Activated T-helper 2 cell treated with anti-CD3 and anti-CD28 coated beads, Interferon-gamma antibody, Interleukin-2, Interleukin-4, amounts not matched to agents 10 μg/mL and 5 μg/mL and 100 μg/mL, durations not matched to agents 14 hours and 24 hours and 36 hours (primary cell): ENCODE results near the gene MBNL1. TPM values are rescaled to one million over a fixed set of nuclear protein-coding genes. Genes with fewer than 3 reads are reported as not detected.

Experiments
- DNase-seq: peaks from one replicate; pipeline ENCODE4 v3.0.0; 2021; ENCODE audit warnings: low spot score
- H3K27ac Mint-ChIP-seq: one replicate; pipeline ENCODE4 v1.8.0; 2021; ENCODE audit warnings: mixed read lengths
- H3K27me3 Mint-ChIP-seq: one replicate; pipeline ENCODE4 v1.8.0; 2021; ENCODE audit warnings: low read depth, mixed read lengths
- H3K36me3 Mint-ChIP-seq: one replicate; pipeline ENCODE4 v1.8.0; 2021; ENCODE audit warnings: low read depth, mixed read lengths
- H3K4me1 Mint-ChIP-seq: one replicate; pipeline ENCODE4 v1.8.0; 2021; ENCODE audit warnings: low read depth, mixed read lengths
- H3K4me3 Mint-ChIP-seq: one replicate; pipeline ENCODE4 v1.8.0; 2021; ENCODE audit warnings: low read depth, mild to moderate bottlenecking, moderate library complexity, mixed read lengths
- H3K9me3 Mint-ChIP-seq: one replicate; pipeline ENCODE4 v1.8.0; 2021; ENCODE audit warnings: mixed read lengths
- intact Hi-C: fragments of 100-400 bp; cut with micrococcal nuclease; formaldehyde crosslinking; loops from one replicate; pipeline ENCODE4 v1.15.1; 2023
- total RNA-seq: library from RNA; stranded (reverse); gene quantifications from 2 replicates; pipeline ENCODE4 v1.2.3, GENCODE V29; 2022

MBNL1 gene
- total RNA-seq, 1 donor from 2014 or later = 230 TPM

- H3K9me3 Mint-ChIP-seq = no peaks in the 10 kb centered on the region
- H3K4me3 Mint-ChIP-seq = no peak overlapping the region
- peaks cover 69% of the 10 kb centered on the region for H3K4me1 Mint-ChIP-seq
- DNase-seq = no peak
- H3K36me3 Mint-ChIP-seq = peaks cover 9% of the 10 kb centered on the region
- H3K27me3 Mint-ChIP-seq = no peaks in the 10 kb centered on the region
- intact Hi-C loops = loop anchor here (1.0 to 5.0 kb wide), 2 partner anchors 10 to 174 kb away; no protein-coding TSS in a partner anchor
- H3K27ac Mint-ChIP-seq = peak overlapping the region; percentile 39
Measured at GRCh38 chr3:152282813-152283212, 14.1 kb downstream of the MBNL1 start.

GRCh38 chr3:152283492-152284381 is 15.0 kb downstream of the MBNL1 start:
- no peak for DNase-seq
- Mint-ChIP-seq H3K27me3 (no peaks in the 10 kb centered on the region), H3K9me3 (no peaks in the 10 kb centered on the region), H3K4me1 (peaks cover 69% of the 10 kb centered on the region), H3K27ac (peak overlapping the region; percentile 39), H3K4me3 (no peak overlapping the region), H3K36me3 (peaks cover 11% of the 10 kb centered on the region)
- intact Hi-C loops = loop anchor here (1.0 to 5.0 kb wide), 3 partner anchors 10 to 174 kb away; partner anchors contain the start of gene MBNL1

DNA sequence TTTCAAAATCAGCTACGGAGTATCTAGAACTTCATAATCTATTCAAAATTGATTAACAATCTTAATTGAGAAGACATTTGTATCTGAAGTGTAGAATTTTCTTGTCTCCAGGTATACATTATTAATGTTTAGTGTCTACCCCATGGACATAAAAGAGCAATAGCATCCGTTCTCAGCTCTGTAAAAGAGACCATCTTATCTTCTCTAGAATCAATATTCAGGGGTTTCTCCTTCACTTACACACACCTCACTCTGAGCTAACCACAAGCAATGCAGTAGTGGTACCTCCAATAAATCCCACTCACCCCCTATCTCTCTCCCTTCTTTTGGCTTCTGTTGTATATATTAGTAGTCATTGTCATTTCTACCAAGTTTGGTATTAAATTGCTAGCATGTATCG is 16.2 kb downstream of the MBNL1 start:
- Mint-ChIP-seq H3K27ac (peak overlapping the region; percentile 88), H3K4me3 (peak overlapping the region; percentile 78), H3K36me3 (peaks cover 11% of the 10 kb centered on the region), H3K27me3 (no peaks in the 10 kb centered on the region), H3K9me3 (no peaks in the 10 kb centered on the region), H3K4me1 (peaks cover 65% of the 10 kb centered on the region)
- no peak for DNase-seq
- intact Hi-C loops = loop anchor here (1.0 to 5.0 kb wide), 3 partner anchors 13 to 172 kb away; partner anchors contain the start of gene MBNL1

- H3K9me3 Mint-ChIP-seq = no peaks in the 10 kb centered on the region
- no peaks in the 10 kb centered on the region for H3K27me3 Mint-ChIP-seq
- peaks cover 65% of the 10 kb centered on the region for H3K4me1 Mint-ChIP-seq
- peaks cover 11% of the 10 kb centered on the region for H3K36me3 Mint-ChIP-seq
- intact Hi-C loops = loop anchor here (1.0 to 2.0 kb wide), 2 partner anchors 13 to 17 kb away; partner anchors contain the start of gene MBNL1
- H3K4me3 Mint-ChIP-seq = peak overlapping the region; percentile 22
- peak overlapping the region; percentile 35 for H3K27ac Mint-ChIP-seq
- no peak for DNase-seq
Measured at GRCh38 chr3:152285509-152285908, 16.8 kb downstream of the MBNL1 start.

DNA sequence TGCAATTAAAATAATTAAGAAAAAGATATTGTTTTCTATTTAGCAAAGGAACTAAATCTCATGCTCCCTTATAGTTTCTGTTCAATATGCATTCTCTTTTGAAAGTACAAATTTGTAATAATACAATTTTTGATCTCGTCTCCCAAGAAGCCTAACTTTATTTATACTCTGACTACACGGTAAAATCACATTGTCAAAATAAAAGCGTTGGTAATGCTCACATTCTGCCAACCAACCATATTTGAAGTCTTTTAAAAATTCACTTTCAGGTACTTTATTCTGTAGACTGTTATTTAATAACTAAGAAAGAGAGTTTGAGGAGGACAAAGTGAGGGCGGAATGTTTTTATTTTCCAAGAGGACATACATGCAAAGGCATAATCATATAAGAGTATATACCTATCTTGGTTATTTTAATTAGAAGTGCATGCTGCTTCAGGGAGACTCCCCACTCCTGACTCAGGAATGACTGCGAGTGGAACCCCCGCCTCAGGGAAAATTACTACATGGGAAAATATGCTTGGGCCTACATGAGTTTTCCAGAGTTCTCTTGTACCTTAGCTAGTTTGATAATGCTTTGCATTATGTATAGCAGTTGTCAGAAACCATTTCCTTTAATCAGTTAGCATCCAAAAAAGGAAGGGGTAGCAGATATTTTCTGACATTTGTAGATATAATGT is 19.3 kb downstream of the MBNL1 start:
- Mint-ChIP-seq H3K4me3 (peak overlapping the region; percentile 31), H3K4me1 (peaks cover 66% of the 10 kb centered on the region), H3K36me3 (peaks cover 22% of the 10 kb centered on the region), H3K27ac (no peak overlapping the region), H3K9me3 (no peaks in the 10 kb centered on the region), H3K27me3 (no peaks in the 10 kb centered on the region)
- intact Hi-C loops = no loop called here
- DNase-seq = no peak

GRCh38 chr3:152288681-152289080 is 20.0 kb downstream of the MBNL1 start:
- intact Hi-C loops = no loop called here
- DNase-seq = no peak
- H3K4me1 Mint-ChIP-seq = peaks cover 65% of the 10 kb centered on the region

DNA sequence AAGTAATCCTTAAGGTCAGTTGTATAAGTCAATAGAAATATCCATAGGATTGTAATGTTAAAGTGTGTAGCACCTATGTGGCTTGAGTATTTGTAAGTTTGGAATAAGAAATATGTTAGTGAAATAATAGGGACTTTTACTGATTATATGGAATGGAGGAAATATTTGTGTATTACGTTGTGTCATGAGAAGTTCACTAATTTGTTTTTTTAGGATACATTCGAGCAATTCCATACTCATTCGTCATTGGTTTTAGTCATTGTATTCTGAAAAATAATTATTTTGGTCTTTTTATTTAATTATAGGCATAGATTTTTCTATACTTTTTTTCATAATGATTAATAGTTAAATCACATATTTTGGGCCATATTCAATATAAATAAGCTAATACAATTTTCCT is 21.0 kb downstream of the MBNL1 start:
- no peak overlapping the region for H3K27ac Mint-ChIP-seq
- no peak for DNase-seq
- H3K4me3 Mint-ChIP-seq = no peak overlapping the region
- peaks cover 60% of the 10 kb centered on the region for H3K4me1 Mint-ChIP-seq
- no peaks in the 10 kb centered on the region for H3K9me3 Mint-ChIP-seq
- intact Hi-C loops = no loop called here
- no peaks in the 10 kb centered on the region for H3K27me3 Mint-ChIP-seq
- peaks cover 22% of the 10 kb centered on the region for H3K36me3 Mint-ChIP-seq

More at GRCh38 chr3:152288681-152289080, 20.0 kb downstream of the MBNL1 start:
- H3K36me3 Mint-ChIP-seq = peaks cover 22% of the 10 kb centered on the region
- H3K4me3 Mint-ChIP-seq = no peak overlapping the region
- no peak overlapping the region for H3K27ac Mint-ChIP-seq
- H3K9me3 Mint-ChIP-seq = no peaks in the 10 kb centered on the region
- H3K27me3 Mint-ChIP-seq = no peaks in the 10 kb centered on the region

DNA sequence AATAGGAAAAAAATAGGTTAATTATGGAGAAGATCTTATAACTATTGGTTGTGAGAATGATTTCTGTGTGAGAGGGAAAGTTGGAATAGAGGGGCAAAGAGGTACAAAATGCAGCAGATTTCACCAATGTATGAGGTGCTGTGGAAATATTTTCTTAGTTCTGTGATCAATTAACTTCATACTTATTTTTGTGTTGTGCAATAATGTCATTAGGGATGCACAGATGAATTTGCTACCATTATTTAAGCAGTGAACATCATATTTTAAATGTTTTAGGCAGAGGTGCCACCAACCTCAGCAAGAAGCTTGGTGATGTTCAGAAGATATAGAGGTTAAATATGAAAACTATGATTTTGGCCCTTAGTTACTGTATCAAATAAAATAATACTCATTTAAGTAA is 21.6 kb downstream of the MBNL1 start:
- Mint-ChIP-seq H3K4me1 (peaks cover 57% of the 10 kb centered on the region), H3K27me3 (no peaks in the 10 kb centered on the region), H3K36me3 (peaks cover 18% of the 10 kb centered on the region), H3K4me3 (no peak overlapping the region), H3K27ac (peak overlapping the region; percentile 42), H3K9me3 (no peaks in the 10 kb centered on the region)
- no peak for DNase-seq
- intact Hi-C loops = no loop called here

- Mint-ChIP-seq H3K4me3 (peak overlapping the region; percentile 35), H3K27me3 (no peaks in the 10 kb centered on the region)
- intact Hi-C loops = no loop called here
Measured at GRCh38 chr3:152291238-152291637, 22.5 kb downstream of the MBNL1 start.

DNA sequence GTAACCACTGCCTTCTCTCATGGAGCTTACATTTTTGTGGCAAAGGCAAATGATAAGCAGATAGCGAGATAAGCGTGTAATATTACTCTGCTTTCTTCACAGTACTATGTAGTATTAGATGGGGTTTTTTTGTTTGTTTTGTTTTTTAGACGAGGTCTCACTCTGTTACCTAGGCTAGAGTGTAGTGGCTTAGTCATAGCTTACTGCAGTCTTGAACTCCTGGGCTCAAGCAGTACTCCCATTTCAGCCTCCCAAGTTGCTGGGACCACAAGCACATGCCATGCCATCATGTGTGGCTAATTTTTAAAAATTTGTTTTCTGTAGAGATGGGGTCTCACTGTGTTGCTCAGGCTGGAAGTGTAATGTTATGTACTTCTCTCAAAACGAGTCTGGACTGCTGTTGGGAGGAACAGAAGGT is 22.9 kb downstream of the MBNL1 start:
- Mint-ChIP-seq H3K36me3 (peaks cover 20% of the 10 kb centered on the region), H3K27me3 (no peaks in the 10 kb centered on the region), H3K4me3 (peak overlapping the region; percentile 35), H3K4me1 (peaks cover 64% of the 10 kb centered on the region), H3K9me3 (no peaks in the 10 kb centered on the region), H3K27ac (peak overlapping the region; percentile 49)
- DNase-seq = no peak
- intact Hi-C loops = no loop called here

More at GRCh38 chr3:152291238-152291637, 22.5 kb downstream of the MBNL1 start:
- no peak for DNase-seq
- Mint-ChIP-seq H3K36me3 (peaks cover 17% of the 10 kb centered on the region), H3K27ac (peak overlapping the region; percentile 49), H3K4me1 (peaks cover 61% of the 10 kb centered on the region), H3K9me3 (no peaks in the 10 kb centered on the region)

- no peaks in the 10 kb centered on the region for H3K9me3 Mint-ChIP-seq
- intact Hi-C loops = no loop called here
- peaks cover 65% of the 10 kb centered on the region for H3K4me1 Mint-ChIP-seq
- H3K27ac Mint-ChIP-seq = no peak overlapping the region
- H3K4me3 Mint-ChIP-seq = no peak overlapping the region
- H3K27me3 Mint-ChIP-seq = no peaks in the 10 kb centered on the region
- DNase-seq = no peak
- H3K36me3 Mint-ChIP-seq = peaks cover 25% of the 10 kb centered on the region
Measured at GRCh38 chr3:152292366-152292765, 23.6 kb downstream of the MBNL1 start.

DNA sequence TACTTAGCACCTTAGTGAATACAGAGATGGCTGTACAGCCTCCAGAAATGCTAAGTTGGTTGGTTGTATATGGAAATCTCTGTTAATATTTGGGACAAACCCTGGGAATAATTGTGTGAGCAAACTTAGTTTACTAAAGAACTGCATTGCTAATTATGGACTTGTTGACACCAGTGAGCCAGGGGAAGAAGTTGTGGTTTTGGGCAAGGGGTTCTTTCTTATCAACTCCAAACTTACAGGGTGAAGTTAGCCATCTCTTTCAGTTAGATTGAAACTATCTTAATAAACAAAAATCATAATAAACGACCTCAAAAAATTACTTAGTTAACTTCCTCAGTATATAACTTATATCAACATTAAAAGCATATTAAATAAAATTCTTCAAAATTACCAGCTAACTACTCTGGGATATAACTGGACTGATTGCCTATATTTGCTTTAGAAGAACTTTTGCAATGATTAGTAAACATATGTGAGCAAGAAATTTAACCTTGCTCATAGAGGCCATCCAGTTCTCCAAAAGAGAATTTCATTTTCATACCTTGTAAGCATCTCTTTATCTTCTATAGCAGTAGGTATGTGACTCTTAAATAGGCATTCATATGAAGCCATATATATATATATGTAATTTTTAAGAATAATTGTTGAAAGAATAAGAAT is 24.7 kb downstream of the MBNL1 start:
- no peaks in the 10 kb centered on the region for H3K9me3 Mint-ChIP-seq
- no peaks in the 10 kb centered on the region for H3K27me3 Mint-ChIP-seq
- intact Hi-C loops = loop anchor here (1.0 kb wide), 1 partner anchor 10 kb away; no protein-coding TSS in a partner anchor
- H3K4me1 Mint-ChIP-seq = peaks cover 62% of the 10 kb centered on the region
- peak overlapping the region; percentile 24 for H3K27ac Mint-ChIP-seq
- H3K36me3 Mint-ChIP-seq = peaks cover 27% of the 10 kb centered on the region
- DNase-seq = no peak
- no peak overlapping the region for H3K4me3 Mint-ChIP-seq
